ENCODE data around the gene MTERF2.
"Not testable (repeated sequence)": the region's sequence is repeated elsewhere in the genome, so short reads cannot be mapped to it uniquely, and the experiment has no call there.

Gene MTERF2, protein sequence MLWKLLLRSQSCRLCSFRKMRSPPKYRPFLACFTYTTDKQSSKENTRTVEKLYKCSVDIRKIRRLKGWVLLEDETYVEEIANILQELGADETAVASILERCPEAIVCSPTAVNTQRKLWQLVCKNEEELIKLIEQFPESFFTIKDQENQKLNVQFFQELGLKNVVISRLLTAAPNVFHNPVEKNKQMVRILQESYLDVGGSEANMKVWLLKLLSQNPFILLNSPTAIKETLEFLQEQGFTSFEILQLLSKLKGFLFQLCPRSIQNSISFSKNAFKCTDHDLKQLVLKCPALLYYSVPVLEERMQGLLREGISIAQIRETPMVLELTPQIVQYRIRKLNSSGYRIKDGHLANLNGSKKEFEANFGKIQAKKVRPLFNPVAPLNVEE

GRCh38 chr12:106986625-106987389 lies at the start of gene MTERF2:
TSS of gene MTERF2 (minus strand) at chr12:106987146. CDS start at chr12:106978714, 8,432 bp downstream.
- peak; percentile 94 for DNase-seq (ENCODE audit: low spot score)

DNA sequence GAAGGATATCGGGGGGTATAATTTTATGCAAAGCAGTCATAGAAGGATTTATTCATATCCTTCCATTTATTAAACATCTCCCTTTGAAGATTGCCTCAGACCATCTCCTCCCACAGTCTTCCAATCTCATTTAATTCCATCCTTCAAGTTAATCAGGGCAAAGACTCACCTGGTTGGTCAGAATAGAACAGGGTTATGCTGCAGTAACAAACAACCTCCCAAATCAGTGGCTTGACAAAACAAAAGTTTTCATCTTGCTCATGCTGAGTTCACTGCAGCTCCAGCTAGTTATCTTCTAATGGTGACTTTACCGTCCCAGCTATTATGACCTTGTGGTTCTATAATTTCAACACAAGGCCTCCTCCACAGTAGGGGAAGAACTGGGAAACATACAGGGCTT lies 48.8 kb upstream of the MTERF2 start:
- no peak for DNase-seq (ENCODE audit: low spot score)

DNA sequence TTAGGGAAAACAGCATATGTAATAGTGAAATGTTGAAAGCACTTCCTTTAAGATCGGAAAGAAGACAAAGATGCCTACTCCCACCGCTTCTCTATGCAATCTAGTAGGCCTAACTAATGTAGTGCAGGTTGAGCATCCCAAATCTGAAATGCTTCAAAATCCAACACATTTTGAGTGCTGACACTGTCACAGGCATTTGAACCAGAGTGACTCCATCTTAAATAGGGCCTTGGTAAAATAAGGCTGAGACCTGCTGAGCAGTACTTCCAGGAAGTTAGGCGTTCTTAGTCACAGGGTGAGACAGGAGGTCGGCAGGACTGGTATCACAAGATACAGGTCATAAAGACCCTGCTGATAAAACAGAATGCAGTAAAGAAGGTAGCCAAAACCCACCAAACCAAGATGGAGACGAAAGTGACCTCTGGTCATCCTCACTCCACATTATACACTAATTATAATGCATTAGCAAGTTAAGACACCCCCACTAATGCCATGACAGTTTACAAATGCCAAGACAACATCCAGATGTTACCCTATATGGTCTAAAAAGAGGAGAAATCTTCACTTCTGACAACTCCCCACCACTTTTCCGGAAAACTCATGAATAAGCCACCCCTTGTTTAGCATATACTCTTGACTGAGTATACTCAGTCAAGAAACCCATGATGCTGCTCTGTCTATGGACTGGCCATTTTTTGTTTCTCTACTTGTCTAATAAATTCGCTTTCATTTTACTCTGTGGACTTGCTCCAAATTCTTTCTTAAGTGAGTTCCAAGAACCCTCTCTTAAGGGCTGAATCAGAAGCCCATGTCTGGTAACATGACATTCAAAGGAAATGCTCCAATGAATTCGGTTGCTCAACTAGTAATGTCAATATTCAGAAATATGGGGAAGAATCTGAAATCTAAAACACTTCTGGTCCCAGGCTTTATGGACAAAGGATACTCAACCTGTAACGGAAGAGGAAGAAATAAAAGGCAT lies 47.1 kb upstream of the MTERF2 start:
- peak; percentile 7 for DNase-seq (ENCODE audit: low spot score)

- DNase-seq (ENCODE audit: low spot score) = no peak
Observed at GRCh38 chr12:107032266-107032665, 45.3 kb upstream of the MTERF2 start.

DNA sequence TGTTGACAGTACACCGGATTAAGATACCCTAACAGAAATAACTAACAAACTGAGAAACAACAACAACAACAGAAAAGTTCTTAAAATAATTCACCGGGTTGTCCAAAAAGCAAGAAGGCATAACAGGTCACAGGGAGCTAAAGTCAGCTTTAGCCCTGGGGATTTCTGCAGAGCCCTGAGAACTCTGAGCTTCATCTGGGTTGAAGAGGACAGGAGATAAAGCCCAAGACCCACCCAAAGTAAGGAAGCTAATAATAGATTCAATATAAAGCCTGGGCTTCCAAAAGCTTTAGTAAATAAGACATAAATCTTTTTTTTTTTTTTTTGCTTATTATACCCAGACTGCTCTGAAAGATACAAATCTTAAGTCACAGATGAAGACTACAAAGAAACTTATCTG lies 44.1 kb upstream of the MTERF2 start:
- DNase-seq (ENCODE audit: low spot score) = no peak

- DNase-seq (ENCODE audit: low spot score) = no peak
Observed at GRCh38 chr12:107029081-107029480, 42.1 kb upstream of the MTERF2 start.

DNA sequence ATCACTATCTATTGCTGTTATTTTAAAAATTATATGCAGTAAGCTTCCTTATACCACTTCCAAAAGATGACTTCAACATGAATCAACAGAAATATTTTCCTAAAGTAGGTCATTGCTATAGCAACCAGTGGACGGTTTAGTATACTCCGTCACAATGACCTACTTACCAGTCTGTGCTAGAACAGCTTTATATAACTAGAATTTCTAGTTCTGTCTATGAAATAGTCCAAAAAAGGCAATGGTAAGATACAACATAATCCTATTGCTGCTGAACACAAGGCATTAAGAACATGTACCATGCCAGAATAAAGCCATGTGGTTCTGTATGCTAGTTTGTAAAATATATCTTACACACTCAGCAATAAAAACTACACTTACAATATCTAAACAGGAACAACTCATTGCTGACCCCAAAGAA lies 40.7 kb upstream of the MTERF2 start:
- DNase-seq (ENCODE audit: low spot score) = peak; percentile 97

DNA sequence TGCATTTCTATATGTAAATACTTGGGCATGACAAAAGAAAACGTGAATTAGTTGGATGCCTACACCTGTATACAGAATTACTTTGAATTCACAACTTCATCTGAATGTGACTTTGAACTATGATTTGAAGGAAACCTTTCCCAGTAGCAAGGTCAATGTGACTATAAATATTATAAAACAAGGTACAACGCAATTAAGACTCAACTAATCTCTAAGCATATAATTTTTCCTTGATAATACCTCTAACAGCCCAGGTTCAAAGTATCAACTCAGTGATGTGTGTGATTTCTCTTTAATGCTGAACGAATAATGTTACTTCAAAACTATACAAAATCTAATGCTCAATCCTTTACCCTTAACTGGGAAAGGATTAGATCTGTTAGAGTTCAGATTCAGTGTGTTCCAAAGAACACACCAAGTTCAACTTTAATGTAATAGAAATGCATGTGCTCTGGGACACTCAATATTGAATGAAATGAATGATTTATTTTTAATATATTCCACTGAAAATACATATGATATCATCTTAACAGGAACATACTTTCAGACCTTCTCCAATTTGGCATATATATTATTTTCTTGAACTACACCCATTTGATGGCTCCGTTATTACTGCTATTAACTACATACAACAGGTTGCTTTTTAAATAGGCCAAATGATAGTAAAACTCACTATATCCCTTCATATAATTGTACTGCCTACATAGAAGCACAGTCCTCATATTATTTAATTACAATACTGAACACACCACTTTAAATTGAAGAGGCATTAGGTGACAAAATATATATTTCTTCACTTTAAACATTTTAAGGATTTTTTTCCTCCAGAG lies 40.1 kb upstream of the MTERF2 start:
- DNase-seq (ENCODE audit: low spot score) = no peak

DNA sequence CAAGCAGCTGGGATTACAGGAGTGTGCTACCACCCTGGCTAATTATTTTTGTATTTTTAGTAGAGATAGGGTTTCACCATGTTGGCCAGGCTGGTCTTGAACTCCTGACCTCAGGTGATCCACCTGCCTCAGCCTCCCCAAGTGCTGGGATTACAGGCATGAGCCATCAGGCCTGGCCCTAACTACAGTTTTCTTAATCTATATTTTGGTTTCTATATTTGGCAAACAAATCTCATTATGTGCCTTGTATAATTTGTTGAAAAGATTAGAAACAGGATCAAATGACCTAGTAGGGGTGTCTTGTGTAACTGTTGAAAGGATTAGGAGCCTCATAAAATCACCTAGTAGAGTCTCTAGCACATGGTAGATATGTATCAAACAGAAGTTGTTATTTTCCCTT lies 39.4 kb upstream of the MTERF2 start:
- not testable (repeated sequence) for DNase-seq (ENCODE audit: low spot score)

DNA sequence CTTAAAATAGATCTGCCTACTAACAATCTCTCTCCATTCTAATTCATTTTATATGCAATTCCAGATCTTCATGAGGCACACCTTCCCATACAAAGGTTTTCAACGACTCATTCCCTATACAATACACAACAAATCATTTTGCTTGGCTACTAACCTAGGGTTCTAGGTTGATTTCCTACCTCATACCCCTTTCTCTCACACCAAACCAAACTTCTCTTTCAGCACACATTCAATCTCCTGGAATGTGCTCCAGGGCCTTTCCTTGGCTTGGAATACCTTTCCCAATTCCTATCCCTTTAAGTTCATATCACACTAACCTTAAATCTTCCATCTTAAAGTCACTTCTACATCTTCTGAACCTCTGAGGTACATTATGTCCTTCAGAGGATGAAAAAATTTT lies 38.7 kb upstream of the MTERF2 start:
- DNase-seq (ENCODE audit: low spot score) = peak; percentile 13

GRCh38 chr12:107019546-107019945 lies 32.6 kb upstream of the MTERF2 start:
- no peak for DNase-seq (ENCODE audit: low spot score)

GRCh38 chr12:107017042-107017441 lies 30.1 kb upstream of the MTERF2 start:
- DNase-seq (ENCODE audit: low spot score) = no peak

DNA sequence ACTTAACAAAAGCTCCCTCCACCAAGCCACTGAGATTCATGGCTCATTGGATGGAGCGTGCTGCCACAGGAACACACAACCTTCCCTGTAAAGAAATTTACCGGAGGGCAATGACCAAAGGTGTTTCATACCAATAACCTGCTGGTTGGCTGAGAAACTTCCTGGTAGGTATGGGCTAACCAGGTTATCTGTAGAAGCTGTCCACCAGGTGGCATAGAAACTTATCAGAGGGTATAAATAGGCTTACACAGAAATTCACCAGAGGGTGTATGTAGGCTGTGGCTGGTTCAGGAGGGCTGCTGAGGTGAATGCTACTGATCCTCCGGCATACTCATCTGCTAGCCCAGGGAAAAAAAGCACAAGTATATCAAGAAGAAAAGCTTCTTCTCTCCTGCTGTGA lies 27.1 kb upstream of the MTERF2 start:
- peak; percentile 62 for DNase-seq (ENCODE audit: low spot score)

- no peak for DNase-seq (ENCODE audit: low spot score)
Observed at GRCh38 chr12:107012736-107013425, 25.9 kb upstream of the MTERF2 start.

- DNase-seq (ENCODE audit: low spot score) = no peak
Observed at GRCh38 chr12:107011519-107011918, 24.6 kb upstream of the MTERF2 start.

DNA sequence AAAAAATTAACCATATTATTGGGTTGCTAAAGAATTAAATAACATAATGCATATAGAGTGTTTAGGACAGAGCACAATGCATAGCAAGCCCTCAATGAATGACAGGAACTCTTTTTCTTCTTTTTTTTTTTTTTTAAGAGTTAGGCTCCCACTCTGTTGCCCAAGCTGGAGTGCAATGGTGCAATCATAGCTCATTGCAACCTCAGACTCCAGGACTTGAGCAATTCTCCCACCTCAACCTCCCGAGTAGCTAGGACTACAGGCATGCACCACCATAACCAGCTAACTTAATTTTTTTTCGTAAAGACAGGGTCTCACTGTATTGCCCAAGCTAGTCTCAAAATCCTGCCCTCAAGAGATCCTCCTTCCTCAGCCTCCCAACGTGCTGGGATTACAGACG lies 20.5 kb upstream of the MTERF2 start:
- DNase-seq (ENCODE audit: low spot score) = no peak

DNA sequence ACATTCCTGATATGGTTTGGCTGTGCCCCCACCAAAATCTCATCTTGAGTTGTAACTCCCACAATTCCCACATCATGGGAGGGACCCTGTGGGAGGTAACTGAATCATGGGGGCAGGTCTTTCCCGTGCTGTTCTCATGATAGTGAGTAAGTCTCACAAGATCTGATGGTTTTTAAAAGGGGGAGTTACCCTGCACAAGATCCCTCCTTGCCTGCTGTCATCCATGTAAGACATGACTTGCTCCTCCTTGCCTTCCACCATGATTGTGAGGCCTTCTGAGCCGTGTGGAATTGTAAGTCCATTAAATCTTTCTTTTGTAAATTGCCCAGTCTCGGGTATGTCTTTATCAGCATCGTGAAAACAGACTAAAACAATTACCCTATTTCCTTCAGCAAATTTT lies 15.7 kb upstream of the MTERF2 start:
- not testable (repeated sequence) for DNase-seq (ENCODE audit: low spot score)

DNA sequence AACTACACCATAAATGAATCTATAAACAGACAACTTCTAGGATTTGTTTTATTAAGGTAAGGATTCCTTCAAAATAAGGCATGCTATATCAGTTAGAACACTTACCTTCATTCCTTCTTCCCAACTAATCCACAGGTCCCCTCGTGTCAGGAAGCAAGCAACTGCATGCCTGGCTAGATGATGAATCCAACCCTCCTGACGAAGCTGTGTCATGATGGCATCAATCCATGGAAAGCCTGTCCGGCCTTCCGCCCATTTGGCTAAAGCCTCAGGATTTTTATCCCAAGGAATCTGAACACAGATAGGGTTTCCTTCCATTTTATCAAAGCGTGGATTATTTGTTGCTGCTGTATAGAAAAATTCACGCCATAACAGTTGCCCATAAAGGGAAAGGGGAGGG lies 12.5 kb upstream of the MTERF2 start:
- DNase-seq (ENCODE audit: low spot score) = no peak

- DNase-seq (ENCODE audit: low spot score) = no peak
Observed at GRCh38 chr12:106997916-106998315, 11.0 kb upstream of the MTERF2 start.

- not testable (repeated sequence) for DNase-seq (ENCODE audit: low spot score)
Observed at GRCh38 chr12:106996102-106996501, 9.2 kb upstream of the MTERF2 start.
